ENCODE measurements around the gene FHIT. TPM values are rescaled to one million over a fixed set of nuclear protein-coding genes. Genes with fewer than 3 reads are reported as not detected.

FHIT gene
- total and polyA plus RNA-seq, 11 donors, result 4.2 to 26.8 (median 16.5) TPM

DNA sequence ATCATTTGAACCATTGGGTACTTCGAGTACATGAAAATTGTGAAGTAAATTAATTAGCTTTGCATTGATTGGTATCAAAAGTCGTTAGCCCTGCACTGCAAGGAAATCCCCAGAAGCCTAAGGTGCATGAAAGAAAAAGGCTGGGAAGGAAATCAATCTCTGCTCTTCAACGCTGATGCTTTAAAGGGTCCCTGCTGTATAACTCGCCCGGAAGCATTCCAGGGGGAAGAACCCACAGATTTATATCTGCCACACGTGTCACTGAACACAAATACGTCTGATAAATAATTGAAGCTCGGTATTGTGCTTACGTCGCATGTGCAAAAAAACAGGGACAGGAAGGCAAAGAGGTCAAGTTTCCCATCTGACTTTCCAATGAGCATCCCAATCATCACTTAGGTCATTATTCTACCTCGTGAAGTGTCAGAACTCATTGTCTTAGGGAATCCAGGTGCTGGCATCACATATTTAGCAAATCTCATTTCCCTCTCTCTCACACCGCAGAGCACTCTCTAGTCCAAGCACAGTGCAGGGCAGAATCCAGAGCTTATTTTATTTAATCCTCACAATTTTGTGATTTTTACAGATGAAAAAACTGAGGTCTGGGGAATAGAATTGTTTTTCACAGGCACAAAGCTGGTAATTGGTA is 1397.1 kb downstream of the FHIT start:
- TF ChIP-seq, protein P1, sequence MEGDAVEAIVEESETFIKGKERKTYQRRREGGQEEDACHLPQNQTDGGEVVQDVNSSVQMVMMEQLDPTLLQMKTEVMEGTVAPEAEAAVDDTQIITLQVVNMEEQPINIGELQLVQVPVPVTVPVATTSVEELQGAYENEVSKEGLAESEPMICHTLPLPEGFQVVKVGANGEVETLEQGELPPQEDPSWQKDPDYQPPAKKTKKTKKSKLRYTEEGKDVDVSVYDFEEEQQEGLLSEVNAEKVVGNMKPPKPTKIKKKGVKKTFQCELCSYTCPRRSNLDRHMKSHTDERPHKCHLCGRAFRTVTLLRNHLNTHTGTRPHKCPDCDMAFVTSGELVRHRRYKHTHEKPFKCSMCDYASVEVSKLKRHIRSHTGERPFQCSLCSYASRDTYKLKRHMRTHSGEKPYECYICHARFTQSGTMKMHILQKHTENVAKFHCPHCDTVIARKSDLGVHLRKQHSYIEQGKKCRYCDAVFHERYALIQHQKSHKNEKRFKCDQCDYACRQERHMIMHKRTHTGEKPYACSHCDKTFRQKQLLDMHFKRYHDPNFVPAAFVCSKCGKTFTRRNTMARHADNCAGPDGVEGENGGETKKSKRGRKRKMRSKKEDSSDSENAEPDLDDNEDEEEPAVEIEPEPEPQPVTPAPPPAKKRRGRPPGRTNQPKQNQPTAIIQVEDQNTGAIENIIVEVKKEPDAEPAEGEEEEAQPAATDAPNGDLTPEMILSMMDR (IDR thresholded peaks at IDR 0.05), result no peak
- TF ChIP-seq POLR2A (IDR thresholded peaks at IDR 0.05), result no peak

DNA sequence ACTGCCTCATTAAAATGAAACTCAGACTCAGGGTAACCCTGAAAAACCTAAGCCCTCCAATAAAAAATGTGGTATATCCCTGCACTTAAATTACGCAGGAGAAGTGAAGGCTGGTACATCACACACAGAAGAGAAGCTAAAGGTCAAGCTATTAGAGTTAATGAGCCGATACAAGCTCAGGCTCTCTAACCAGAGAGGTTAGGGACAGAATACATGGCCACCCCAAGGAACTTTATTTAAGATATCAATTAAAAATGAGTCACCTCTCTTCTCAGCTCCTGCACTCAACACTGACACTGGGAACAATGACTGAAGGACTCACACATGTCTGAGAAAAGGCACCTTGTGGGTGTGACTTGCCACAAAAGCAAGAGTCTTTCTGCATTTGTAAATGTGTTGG is 1400.8 kb downstream of the FHIT start:
- TF ChIP-seq POLR2A (IDR thresholded peaks at IDR 0.05), result no peak
- TF ChIP-seq, protein P1 (IDR thresholded peaks at IDR 0.05), result no peak
- no peaks in the 10 kb centered on the region for H3K36me3 ChIP-seq
- H3K27me3 ChIP-seq, result no peaks in the 10 kb centered on the region
- H3K27ac ChIP-seq, result no peak overlapping the region
- H3K4me3 ChIP-seq, result no peak overlapping the region
- H3K9me3 ChIP-seq, result peaks cover 0 to 13% (median 0%) of the 10 kb centered on the region in 12 donors
- intact Hi-C loops (cut with DNase I), result loop anchor here in 4 of 10 donors (10.0 kb wide), 3 partner anchors 536 to 1206 kb away; no protein-coding TSS in a partner anchor
- H3K4me1 ChIP-seq, result no peaks in the 10 kb centered on the region
- DNase-seq (no peak), ATAC-seq (no peak)
- WGBS, 4 donors, result 86 to 94% (median 92%) methylated on average over 2 of the region's 2 CpGs

More for the DNA sequence above, 1397.1 kb downstream of the FHIT start:
- DNase-seq (no peak), ATAC-seq (no peak)
- Histone ChIP-seq H3K27ac (no peak overlapping the region), H3K9me3 (no peaks in the 10 kb centered on the region), H3K27me3 (no peaks in the 10 kb centered on the region), H3K4me3 (no peak overlapping the region), H3K36me3 (no peaks in the 10 kb centered on the region), H3K4me1 (peaks cover 0 to 7% (median 0%) of the 10 kb centered on the region in 12 donors)
- intact Hi-C loops (cut with DNase I), result loop anchor here in 4 of 10 donors (10.0 kb wide), 3 partner anchors 539 to 1209 kb away; no protein-coding TSS in a partner anchor
- WGBS, 4 donors, result 67 to 74% (median 70%) methylated on average over 12 of the region's 12 CpGs

DNA sequence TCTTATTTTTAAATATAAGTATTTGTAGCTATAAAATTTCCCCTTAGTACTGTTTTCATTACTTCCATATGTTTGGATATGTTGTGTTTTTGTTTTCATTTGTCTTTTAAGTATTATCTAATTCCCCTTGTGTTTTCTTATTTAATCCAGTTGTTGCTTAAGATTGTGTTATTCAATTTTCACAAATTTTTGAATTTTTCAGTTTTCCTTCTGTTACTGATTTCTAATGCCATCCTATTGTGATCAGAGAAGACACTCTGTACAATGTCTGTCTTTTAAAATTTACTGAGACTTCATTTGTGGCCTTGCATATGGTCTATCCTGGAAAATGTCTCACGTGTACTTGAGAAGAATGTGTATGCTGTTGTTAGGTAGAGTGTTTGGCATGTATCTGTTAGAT is 1405.9 kb downstream of the FHIT start:
- H3K9me3 ChIP-seq, result peaks cover 0 to 13% (median 0%) of the 10 kb centered on the region in 12 donors
- no peaks in the 10 kb centered on the region for H3K27me3 ChIP-seq
- TF ChIP-seq, protein P1 (IDR thresholded peaks at IDR 0.05), result no peak
- no peak for TF ChIP-seq POLR2A (IDR thresholded peaks at IDR 0.05)
- intact Hi-C loops (cut with DNase I), result no loop called here
- H3K4me3 ChIP-seq, result no peak overlapping the region
- no peaks in the 10 kb centered on the region for H3K36me3 ChIP-seq
- no peak overlapping the region for H3K27ac ChIP-seq
- WGBS, 4 donors, result 78 to 85% (median 82%) methylated on average over 1 of the region's 1 CpG
- no peak for ATAC-seq
- DNase-seq, result no peak
- no peaks in the 10 kb centered on the region for H3K4me1 ChIP-seq

DNA sequence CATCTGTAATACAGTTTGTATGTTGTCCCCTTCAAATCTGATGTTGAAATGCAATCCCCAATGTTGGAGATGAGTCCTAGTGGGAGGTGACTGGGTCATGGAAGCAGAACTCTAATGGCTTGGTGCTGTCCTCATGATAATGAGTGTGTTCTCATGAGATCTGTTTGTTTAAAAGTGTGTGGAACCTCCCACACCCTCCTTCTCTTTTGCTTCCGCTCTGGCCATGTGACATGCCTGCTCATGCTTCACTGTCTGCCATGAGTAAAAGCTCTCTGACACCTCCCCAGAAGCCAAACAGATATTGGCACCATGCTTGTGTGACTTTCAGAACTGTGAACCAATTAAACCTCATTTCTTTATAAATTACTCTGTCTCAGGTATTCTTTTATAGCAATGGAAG is 1407.4 kb downstream of the FHIT start:
- Histone ChIP-seq H3K36me3 (no peaks in the 10 kb centered on the region), H3K27me3 (no peaks in the 10 kb centered on the region), H3K4me3 (no peak overlapping the region), H3K9me3 (peaks cover 0 to 13% (median 0%) of the 10 kb centered on the region in 12 donors), H3K27ac (no peak overlapping the region), H3K4me1 (no peaks in the 10 kb centered on the region)
- TF ChIP-seq, protein P1 (IDR thresholded peaks at IDR 0.05), result no peak
- no peak for TF ChIP-seq POLR2A (IDR thresholded peaks at IDR 0.05)
- intact Hi-C loops (cut with DNase I), result no loop called here
- 75 to 88% (median 82%) methylated on average over 1 of the region's 1 CpG for WGBS, 4 donors
- ATAC-seq (no peak), DNase-seq (no peak)
